Hepatocyte (in vitro differentiated cells): ENCODE results near the gene TTC5.

Source experiments
- EZH2 ChIP-seq: fragments of 200-600 bp; sonication (generic); IDR thresholded peaks from 2 replicates; pipeline ENCODE4 v1.6.1; 2016; ENCODE audit warnings: antibody characterized with exemption, mild to moderate bottlenecking, borderline replicate concordance
- EZH2phosphoT487 ChIP-seq: fragments of 200-600 bp; sonication (generic); IDR thresholded peaks from one replicate; pipeline ENCODE4 v1.6.1; 2018; ENCODE audit warnings: antibody characterized with exemption, mild to moderate bottlenecking, low read depth, moderate library complexity; ENCODE audit not compliant: unreplicated experiment, severe bottlenecking
- TF ChIP-seq, protein P1 (sequence below): fragments of 200-600 bp; sonication (generic); IDR thresholded peaks from 2 replicates; pipeline ENCODE4 v1.5.1; 2016; ENCODE audit warnings: antibody characterized with exemption, mild to moderate bottlenecking; ENCODE audit not compliant: poor library complexity

- TF ChIP-seq, protein P1, sequence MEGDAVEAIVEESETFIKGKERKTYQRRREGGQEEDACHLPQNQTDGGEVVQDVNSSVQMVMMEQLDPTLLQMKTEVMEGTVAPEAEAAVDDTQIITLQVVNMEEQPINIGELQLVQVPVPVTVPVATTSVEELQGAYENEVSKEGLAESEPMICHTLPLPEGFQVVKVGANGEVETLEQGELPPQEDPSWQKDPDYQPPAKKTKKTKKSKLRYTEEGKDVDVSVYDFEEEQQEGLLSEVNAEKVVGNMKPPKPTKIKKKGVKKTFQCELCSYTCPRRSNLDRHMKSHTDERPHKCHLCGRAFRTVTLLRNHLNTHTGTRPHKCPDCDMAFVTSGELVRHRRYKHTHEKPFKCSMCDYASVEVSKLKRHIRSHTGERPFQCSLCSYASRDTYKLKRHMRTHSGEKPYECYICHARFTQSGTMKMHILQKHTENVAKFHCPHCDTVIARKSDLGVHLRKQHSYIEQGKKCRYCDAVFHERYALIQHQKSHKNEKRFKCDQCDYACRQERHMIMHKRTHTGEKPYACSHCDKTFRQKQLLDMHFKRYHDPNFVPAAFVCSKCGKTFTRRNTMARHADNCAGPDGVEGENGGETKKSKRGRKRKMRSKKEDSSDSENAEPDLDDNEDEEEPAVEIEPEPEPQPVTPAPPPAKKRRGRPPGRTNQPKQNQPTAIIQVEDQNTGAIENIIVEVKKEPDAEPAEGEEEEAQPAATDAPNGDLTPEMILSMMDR = no peak
- no peak for TF ChIP-seq EZH2
- no peak for TF ChIP-seq EZH2phosphoT487
Measured at GRCh38 chr14:20343092-20343861, 37.5 kb upstream of the TTC5 start, which contains the start of gene PARP2.
